NB4 (cell line): ENCODE data around the gene ITGAE.

Experiments used
- CTCF ChIP-seq: IDR thresholded peaks from one replicate; pipeline ENCODE4 v1.5.1; 2012; ENCODE audit warnings: low read depth, low read length
- POLR2A ChIP-seq: IDR thresholded peaks from 2 replicates; pipeline ENCODE4 v1.6.1; 2011; ENCODE audit warnings: mild to moderate bottlenecking; ENCODE audit not compliant: insufficient read length; ENCODE audit errors: extremely low read depth

- TF ChIP-seq CTCF: no peak
- no peak for TF ChIP-seq POLR2A
Measured at GRCh38 chr17:3773966-3774365, 27.0 kb downstream of the ITGAE start.
